Activated CD4-positive, alpha-beta T cell treated with anti-CD3 and anti-CD28 coated beads, Interleukin-2, amount 50 U/mL, for 24 hours (primary cell): ENCODE results near the gene IL18.
"Not testable (repeated sequence)": the region's sequence is repeated elsewhere in the genome, so short reads cannot be mapped to it uniquely, and the experiment has no call there.

Source experiments
- DNase-seq, 2 donors: peaks; one replicate each; pipeline ENCODE4 v3.0.0-alpha.2; 2020; ENCODE audit warnings: low read depth in 1 of 2, low spot score in 1 of 2

The IL18 gene

GRCh38 chr11:112163875-112164685 lies at the start of gene IL18:
Gene IL18, minus strand, starts transcription at chr11:112164094. Its CDS starts 9,041 bp downstream, at chr11:112155053.
- no peak for DNase-seq

GRCh38 chr11:112212710-112213109 lies 48.8 kb upstream of the IL18 start:
- no peak for DNase-seq

GRCh38 chr11:112212290-112212689 lies 48.4 kb upstream of the IL18 start:
- no peak for DNase-seq

GRCh38 chr11:112211536-112211935 lies 47.6 kb upstream of the IL18 start:
- DNase-seq: peak in 1 of 2 donors; percentile 39

- DNase-seq: no peak
These were observed 47.0 kb upstream of the IL18 start for GRCh38 chr11:112210890-112211289.

- DNase-seq: no peak
These were observed 42.2 kb upstream of the IL18 start for GRCh38 chr11:112206071-112206470.

- DNase-seq: no peak
These were observed 36.4 kb upstream of the IL18 start for GRCh38 chr11:112200252-112200651.

- not testable (repeated sequence) for DNase-seq
These were observed 35.2 kb upstream of the IL18 start for GRCh38 chr11:112199101-112199500.

- no peak for DNase-seq
These were observed 32.7 kb upstream of the IL18 start for GRCh38 chr11:112196519-112197087.

- DNase-seq: no peak
These were observed 32.1 kb upstream of the IL18 start for GRCh38 chr11:112195951-112196351.

GRCh38 chr11:112195113-112195512 lies 31.2 kb upstream of the IL18 start:
- DNase-seq: not testable (repeated sequence)

- no peak for DNase-seq
These were observed 22.4 kb upstream of the IL18 start for GRCh38 chr11:112186304-112186703.

- no peak for DNase-seq
These were observed 22.0 kb upstream of the IL18 start for GRCh38 chr11:112185883-112186282.

- no peak for DNase-seq
These were observed 19.0 kb upstream of the IL18 start for GRCh38 chr11:112182867-112183266.

- DNase-seq: no peak
These were observed 15.7 kb upstream of the IL18 start for GRCh38 chr11:112179601-112180000.

GRCh38 chr11:112178936-112179335 lies 15.0 kb upstream of the IL18 start:
- DNase-seq: no peak

- DNase-seq: no peak
These were observed 14.5 kb upstream of the IL18 start for GRCh38 chr11:112178428-112178827.

- no peak for DNase-seq
These were observed 13.7 kb upstream of the IL18 start for GRCh38 chr11:112177589-112177988.

GRCh38 chr11:112176077-112176476 lies 12.2 kb upstream of the IL18 start:
- no peak for DNase-seq

GRCh38 chr11:112175599-112175952 lies 11.7 kb upstream of the IL18 start:
- DNase-seq: no peak

GRCh38 chr11:112174789-112175598 lies 11.1 kb upstream of the IL18 start, which contains the start of gene BCO2:
Gene BCO2, plus strand, starts transcription at chr11:112175512. Its CDS starts 90 bp downstream, at chr11:112175602.
- no peak for DNase-seq

GRCh38 chr11:112173152-112173551 lies 9.3 kb upstream of the IL18 start:
- no peak for DNase-seq
